Tibial nerve (tissue), 4 donors: ENCODE results near the gene SLC15A5. TPM values are rescaled to one million over a fixed set of nuclear protein-coding genes. Genes with fewer than 3 reads are reported as not detected.

Experiments
- DNase-seq, 2 donors: peaks; one replicate each; pipeline ENCODE4 v3.0.0-alpha.2; 2019; ENCODE audit warnings: low spot score in 2 of 2
- H3K27ac ChIP-seq, 4 donors: fragments of 200-600 bp; sonication (generic) in 3 of 4; one replicate each; pipeline ENCODE4 v1.5.1; 2017 to 2019; ENCODE audit warnings: mild to moderate bottlenecking in 1 of 4
- H3K27me3 ChIP-seq, 2 donors: fragments of 200-600 bp; sonication (generic) in 1 of 2; one replicate each; pipeline versions ENCODE4 v1.5.1 to v1.6.0; 2017 to 2019
- H3K36me3 ChIP-seq, 3 donors: fragments of 200-600 bp; sonication (generic); one replicate each; pipeline ENCODE4 v1.5.1; 2018 to 2019
- H3K4me1 ChIP-seq, 4 donors: fragments of 200-600 bp; sonication (generic) in 3 of 4; one replicate each; pipeline ENCODE4 v1.5.1; 2017 to 2019
- H3K4me3 ChIP-seq, 4 donors: fragments of 200-600 bp; sonication (generic) in 3 of 4; one replicate each; pipeline ENCODE4 v1.5.1; 2017 to 2019; ENCODE audit warnings: mild to moderate bottlenecking in 1 of 4, moderate library complexity in 1 of 4
- H3K9me3 ChIP-seq, 4 donors: fragments of 200-600 bp; sonication (generic) in 3 of 4; one replicate each; pipeline ENCODE4 v1.5.1; 2017 to 2019
- CTCF ChIP-seq, 5 experiments: fragments of 200-600 bp in 3 of 5; fragments of 450-650 bp in 2 of 5; sonication (generic) in 3 of 5; IDR thresholded peaks; one replicate each; pipeline ENCODE4 v1.5.1; 2016 to 2019; ENCODE audit warnings: antibody characterized with exemption in 5 of 5, mild to moderate bottlenecking in 3 of 5, moderate library complexity in 2 of 5
- EP300 ChIP-seq, 2 donors: sonication (generic); formaldehyde crosslinking; IDR thresholded peaks; one replicate each; pipeline ENCODE4 v1.6.1; 2017; ENCODE audit warnings: antibody characterized with exemption in 2 of 2, mild to moderate bottlenecking in 1 of 2
- POLR2A ChIP-seq, 2 donors: fragments of 450-650 bp; IDR thresholded peaks; one replicate each; pipeline ENCODE4 v1.6.1; 2017; ENCODE audit warnings: antibody characterized with exemption in 2 of 2, mild to moderate bottlenecking in 2 of 2, moderate library complexity in 2 of 2
- WGBS, 2 donors: methylation state at CpG; one replicate each; pipeline ENCODE4 v1.1.5; 2018; 5-methylcytosine and 5-hydroxymethylcytosine counted together
- total RNA-seq, 4 donors: library from RNA; depleted of rRNA; stranded (reverse); fragments of >200 nt; gene quantifications; one replicate each; pipeline ENCODE4 v1.1.0, GENCODE V29; 2016

Gene SLC15A5
- total RNA-seq, 4 donors from 2014 or later = not detected

GRCh38 chr12:16171348-16171747, 106.1 kb downstream of the SLC15A5 start:
- DNase-seq = no peak
- Histone ChIP-seq H3K36me3 (no peaks in the 10 kb centered on the region), H3K4me3 (no peak overlapping the region), H3K4me1 (peaks cover 0 to 10% (median 0%) of the 10 kb centered on the region in 4 donors), H3K27ac (no peak overlapping the region), H3K9me3 (no peaks in the 10 kb centered on the region), H3K27me3 (no peaks in the 10 kb centered on the region)
- 84 to 92% methylated on average over 2 of the region's 2 CpGs for WGBS, 2 donors
- TF ChIP-seq CTCF (IDR thresholded peaks at IDR 0.05) (no peak), EP300 (IDR thresholded peaks at IDR 0.05) (no peak), POLR2A (IDR thresholded peaks at IDR 0.05) (no peak)

GRCh38 chr12:16168078-16168477, 109.4 kb downstream of the SLC15A5 start:
- H3K27ac ChIP-seq = no peak overlapping the region
- no peak for TF ChIP-seq POLR2A (IDR thresholded peaks at IDR 0.05)
- TF ChIP-seq CTCF (IDR thresholded peaks at IDR 0.05) = no peak
- TF ChIP-seq EP300 (IDR thresholded peaks at IDR 0.05) = no peak
- no peaks in the 10 kb centered on the region for H3K36me3 ChIP-seq
- DNase-seq = no peak
- WGBS, 2 donors = 75 to 78% methylated on average over 3 of the region's 3 CpGs
- H3K4me1 ChIP-seq = no peaks in the 10 kb centered on the region
- no peak overlapping the region for H3K4me3 ChIP-seq
- H3K27me3 ChIP-seq = no peaks in the 10 kb centered on the region
- no peaks in the 10 kb centered on the region for H3K9me3 ChIP-seq

- 64 to 65% methylated on average over 5 of the region's 5 CpGs for WGBS, 2 donors
These were observed 110.7 kb downstream of the SLC15A5 start for GRCh38 chr12:16166563-16167470.

GRCh38 chr12:16165506-16165905, 112.0 kb downstream of the SLC15A5 start:
- Histone ChIP-seq H3K27me3 (no peaks in the 10 kb centered on the region), H3K36me3 (no peaks in the 10 kb centered on the region), H3K4me1 (no peaks in the 10 kb centered on the region), H3K27ac (no peak overlapping the region), H3K4me3 (no peak overlapping the region), H3K9me3 (no peaks in the 10 kb centered on the region)
- WGBS, 2 donors = 1 to 3% methylated on average over 2 of the region's 2 CpGs
- DNase-seq = peak; percentile 13 to 49
- peak in 4 of 5 experiments; percentile 21 to 50 (median 35) for TF ChIP-seq CTCF (IDR thresholded peaks at IDR 0.05)
- peak in 1 of 2 donors; percentile 41 for TF ChIP-seq EP300 (IDR thresholded peaks at IDR 0.05)
- no peak for TF ChIP-seq POLR2A (IDR thresholded peaks at IDR 0.05)

More at GRCh38 chr12:16166563-16167470, 110.7 kb downstream of the SLC15A5 start:
- H3K4me3 ChIP-seq = no peak overlapping the region
- no peak for DNase-seq
- H3K36me3 ChIP-seq = no peaks in the 10 kb centered on the region
- no peak overlapping the region for H3K27ac ChIP-seq
- H3K4me1 ChIP-seq = no peaks in the 10 kb centered on the region
- no peaks in the 10 kb centered on the region for H3K27me3 ChIP-seq
- H3K9me3 ChIP-seq = no peaks in the 10 kb centered on the region
- TF ChIP-seq CTCF (IDR thresholded peaks at IDR 0.05) (no peak), EP300 (IDR thresholded peaks at IDR 0.05) (no peak), POLR2A (IDR thresholded peaks at IDR 0.05) (no peak)

GRCh38 chr12:16163901-16164300, 113.6 kb downstream of the SLC15A5 start:
- no peaks in the 10 kb centered on the region for H3K27me3 ChIP-seq
- H3K4me3 ChIP-seq = no peak overlapping the region
- TF ChIP-seq POLR2A (IDR thresholded peaks at IDR 0.05) = no peak
- no peak for TF ChIP-seq EP300 (IDR thresholded peaks at IDR 0.05)
- TF ChIP-seq CTCF (IDR thresholded peaks at IDR 0.05) = no peak
- H3K27ac ChIP-seq = no peak overlapping the region
- no peaks in the 10 kb centered on the region for H3K36me3 ChIP-seq
- no peaks in the 10 kb centered on the region for H3K9me3 ChIP-seq
- no peak for DNase-seq
- H3K4me1 ChIP-seq = no peaks in the 10 kb centered on the region
